SU-DHL-6 (cell line): ENCODE measurements around the gene DYNC1I2.

Experiments used
- H2AFZ ChIP-seq: fragments of 200-600 bp; sonication (generic); 2 replicates; pipeline ENCODE4 v1.6.1; 2014; ENCODE audit warnings: low read depth, mild to moderate bottlenecking, moderate library complexity, mixed read lengths, antibody characterized with exemption, low read length; ENCODE audit not compliant: severe bottlenecking
- H3F3A ChIP-seq: fragments of 200-600 bp; shearing (Covaris generic); 2 replicates; pipeline ENCODE4 v1.6.0; 2016; ENCODE audit warnings: antibody characterized with exemption, mild to moderate bottlenecking; ENCODE audit not compliant: insufficient read depth
- H3K27ac ChIP-seq: fragments of 200-600 bp; sonication (generic); 2 replicates; pipeline ENCODE4 v1.5.1; 2016; ENCODE audit warnings: low read depth, mild to moderate bottlenecking, low read length, moderate library complexity, mixed read lengths
- H3K27me3 ChIP-seq: fragments of 200-600 bp; sonication (generic), shearing (Covaris generic); 2 replicates; pipeline ENCODE4 v1.6.0; 2014; ENCODE audit warnings: mild to moderate bottlenecking, low read length
- H3K36me3 ChIP-seq: fragments of 200-600 bp; sonication (generic); 2 replicates; pipeline ENCODE4 v1.6.1; 2014; ENCODE audit warnings: mild to moderate bottlenecking, low read length, mixed read lengths
- H3K4me2 ChIP-seq: fragments of 300-600, 200-600 bp; shearing (Covaris generic), sonication (generic); 2 replicates; pipeline ENCODE4 v1.6.0; 2014; ENCODE audit warnings: low read length, low read depth, mild to moderate bottlenecking; ENCODE audit not compliant: poor library complexity, severe bottlenecking
- H3K4me3 ChIP-seq: fragments of 200-600 bp; sonication (generic); 2 replicates; pipeline ENCODE4 v1.5.1; 2014; ENCODE audit warnings: antibody characterized with exemption, low read length, mild to moderate bottlenecking, mixed read lengths; ENCODE audit not compliant: insufficient read depth, poor library complexity, severe bottlenecking
- H3K79me2 ChIP-seq: fragments of 200-600 bp; sonication (generic); 2 replicates; pipeline ENCODE4 v1.6.1; 2014; ENCODE audit warnings: mild to moderate bottlenecking, low read length, moderate library complexity; ENCODE audit not compliant: insufficient read depth
- H3K9ac ChIP-seq: fragments of 200-600 bp; sonication (generic); 2 replicates; pipeline ENCODE4 v1.7.0; 2014; ENCODE audit warnings: mild to moderate bottlenecking, low read length
- H3K9me2 ChIP-seq: fragments of 200-600 bp; sonication (generic); replicated peaks from 2 replicates; pipeline ENCODE4 v1.6.1; 2014; ENCODE audit warnings: low read length; ENCODE audit not compliant: insufficient read depth
- H3K9me3 ChIP-seq: fragments of 200-600 bp; sonication (generic); 2 replicates; pipeline ENCODE4 v1.6.1; 2014; ENCODE audit warnings: low read length, mixed read lengths; ENCODE audit not compliant: insufficient read depth
- H4K20me1 ChIP-seq: fragments of 200-600 bp; sonication (generic); 2 replicates; pipeline ENCODE4 v1.6.1; 2014; ENCODE audit warnings: low read depth, mild to moderate bottlenecking, antibody characterized with exemption, low read length, moderate library complexity, mixed read lengths
- EZH2phosphoT487 ChIP-seq: fragments of 200-600 bp; sonication (generic), shearing (Covaris generic); conservative IDR thresholded peaks from 2 replicates; pipeline ENCODE4 v1.6.1; 2018; ENCODE audit warnings: mild to moderate bottlenecking, antibody characterized with exemption, low read length, moderate library complexity, mixed read lengths
- TF ChIP-seq, protein P1 (sequence below): fragments of 200-600 bp; sonication (generic); IDR thresholded peaks from one replicate; pipeline ENCODE4 v1.5.1; 2017; ENCODE audit warnings: antibody characterized with exemption, mild to moderate bottlenecking, low read length, moderate library complexity; ENCODE audit not compliant: insufficient read depth, poor library complexity, severe bottlenecking

DYNC1I2 gene

DNA sequence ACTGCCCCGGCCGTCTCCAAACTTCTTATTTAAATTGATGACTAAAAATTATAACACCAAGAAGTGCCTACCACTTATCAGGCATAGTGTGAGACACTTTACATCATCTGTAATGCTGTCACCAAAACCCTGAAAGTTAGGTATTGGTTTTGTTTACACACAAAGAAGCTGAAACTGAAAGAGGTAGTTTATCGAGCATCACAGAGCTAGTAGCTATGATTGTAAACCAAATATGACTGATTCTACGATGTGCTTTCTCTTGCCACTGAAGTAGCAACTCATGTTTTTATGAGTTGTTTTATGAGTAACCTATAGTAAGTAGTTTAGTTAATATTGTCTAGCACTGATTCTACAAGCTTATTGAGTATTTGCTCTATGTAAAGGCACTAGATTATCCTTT lies 31.5 kb downstream of the DYNC1I2 start:
- H2AFZ ChIP-seq: no peak overlapping the region
- H3K9ac ChIP-seq: no peak overlapping the region
- TF ChIP-seq EZH2phosphoT487: no peak
- TF ChIP-seq, protein P1, sequence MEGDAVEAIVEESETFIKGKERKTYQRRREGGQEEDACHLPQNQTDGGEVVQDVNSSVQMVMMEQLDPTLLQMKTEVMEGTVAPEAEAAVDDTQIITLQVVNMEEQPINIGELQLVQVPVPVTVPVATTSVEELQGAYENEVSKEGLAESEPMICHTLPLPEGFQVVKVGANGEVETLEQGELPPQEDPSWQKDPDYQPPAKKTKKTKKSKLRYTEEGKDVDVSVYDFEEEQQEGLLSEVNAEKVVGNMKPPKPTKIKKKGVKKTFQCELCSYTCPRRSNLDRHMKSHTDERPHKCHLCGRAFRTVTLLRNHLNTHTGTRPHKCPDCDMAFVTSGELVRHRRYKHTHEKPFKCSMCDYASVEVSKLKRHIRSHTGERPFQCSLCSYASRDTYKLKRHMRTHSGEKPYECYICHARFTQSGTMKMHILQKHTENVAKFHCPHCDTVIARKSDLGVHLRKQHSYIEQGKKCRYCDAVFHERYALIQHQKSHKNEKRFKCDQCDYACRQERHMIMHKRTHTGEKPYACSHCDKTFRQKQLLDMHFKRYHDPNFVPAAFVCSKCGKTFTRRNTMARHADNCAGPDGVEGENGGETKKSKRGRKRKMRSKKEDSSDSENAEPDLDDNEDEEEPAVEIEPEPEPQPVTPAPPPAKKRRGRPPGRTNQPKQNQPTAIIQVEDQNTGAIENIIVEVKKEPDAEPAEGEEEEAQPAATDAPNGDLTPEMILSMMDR: no peak
- H3K9me2 ChIP-seq: no peaks in the 10 kb centered on the region
- H3K27ac ChIP-seq: no peak overlapping the region
- no peaks in the 10 kb centered on the region for H4K20me1 ChIP-seq
- peaks cover 10% of the 10 kb centered on the region; the same call in 1 of the 2 replicates for H3K36me3 ChIP-seq
- 0 out of 2 replicates have a peak, but pooled peaks cover 3% of the 10 kb centered on the region for H3F3A ChIP-seq
- no peaks in the 10 kb centered on the region for H3K79me2 ChIP-seq
- H3K9me3 ChIP-seq: no peaks in the 10 kb centered on the region
- H3K4me3 ChIP-seq: no peak overlapping the region
- H3K4me2 ChIP-seq: no peak overlapping the region
- H3K27me3 ChIP-seq: no peaks in the 10 kb centered on the region

DNA sequence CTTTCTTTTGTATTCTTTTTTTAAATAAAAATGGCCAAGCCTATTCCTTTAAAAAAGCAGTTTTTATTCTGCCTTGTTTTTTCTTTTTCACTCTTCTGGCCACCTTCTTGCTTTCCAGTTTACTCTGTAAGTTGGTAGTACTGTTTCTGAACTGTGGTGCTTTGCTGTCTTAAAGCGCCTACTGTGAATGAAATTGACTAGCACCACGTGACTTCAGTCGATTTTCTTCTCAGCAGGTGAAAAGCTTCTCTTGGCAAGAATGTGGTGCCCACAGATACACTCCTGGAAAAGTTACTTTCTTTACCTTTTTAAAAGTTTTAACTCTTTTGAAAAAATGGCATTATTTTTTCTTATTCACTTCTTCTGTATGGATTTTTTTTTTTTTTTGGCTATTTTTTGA lies 32.4 kb downstream of the DYNC1I2 start:
- Histone ChIP-seq H3K9me3 (no peaks in the 10 kb centered on the region), H2AFZ (no peak overlapping the region), H3K9me2 (no peaks in the 10 kb centered on the region), H3K4me2 (no peak overlapping the region), H3K79me2 (no peaks in the 10 kb centered on the region), H3K9ac (no peak overlapping the region), H3K4me3 (no peak overlapping the region), H3K36me3 (peaks cover 10% of the 10 kb centered on the region; the same call in 1 of the 2 replicates), H3K27ac (no peak overlapping the region), H3K27me3 (no peaks in the 10 kb centered on the region), H4K20me1 (no peaks in the 10 kb centered on the region), H3F3A (no peaks in the 10 kb centered on the region)
- TF ChIP-seq EZH2phosphoT487: no peak
- TF ChIP-seq, protein P1: no peak

DNA sequence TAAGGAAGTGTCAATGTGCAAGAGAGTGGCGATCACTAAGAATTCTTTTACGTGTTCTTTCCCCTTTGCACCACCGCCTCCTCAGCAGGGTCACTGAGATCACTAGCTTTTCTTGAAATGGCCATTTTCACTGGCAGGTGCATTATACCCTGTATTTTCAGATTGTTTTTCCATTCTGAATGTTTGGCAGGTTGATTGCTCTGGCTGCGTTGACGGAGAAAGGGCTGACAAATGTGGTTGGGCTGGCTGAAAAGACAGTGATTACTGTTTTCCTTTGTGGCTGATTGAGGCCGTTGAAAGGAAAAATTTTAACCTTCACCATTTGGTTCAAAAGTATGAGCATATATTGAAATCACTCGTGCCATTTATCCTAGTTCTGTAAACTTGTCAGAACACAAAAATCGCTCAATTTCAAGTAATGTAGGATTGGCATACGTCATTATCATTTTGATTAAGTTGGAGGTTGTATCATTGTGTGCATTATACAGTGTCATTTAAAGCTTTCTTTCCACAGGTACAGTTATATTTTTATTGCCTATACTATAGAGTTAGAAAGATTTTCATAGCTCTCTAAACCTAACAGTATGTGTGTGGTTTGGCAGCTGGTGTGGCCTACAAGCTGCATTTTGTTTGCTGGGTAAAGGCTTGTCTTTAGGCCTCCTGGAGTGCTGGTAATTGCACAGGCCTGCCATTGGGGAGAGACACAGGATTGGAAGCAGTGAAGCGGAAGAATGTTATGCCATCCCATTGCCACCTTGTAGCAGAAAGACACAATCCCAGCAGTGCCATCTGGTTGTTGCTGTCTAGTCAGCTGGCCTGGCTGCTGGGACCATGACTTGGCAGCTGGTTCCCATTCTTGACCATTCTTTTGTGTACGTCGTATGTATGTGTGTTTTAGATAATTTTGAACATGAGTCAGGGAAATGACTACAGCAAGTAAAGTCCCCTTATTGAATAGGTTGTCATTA lies 36.7 kb downstream of the DYNC1I2 start:
- H3K4me2 ChIP-seq: no peak overlapping the region

More for the DNA sequence above, 36.7 kb downstream of the DYNC1I2 start:
- Histone ChIP-seq H3K4me3 (no peak overlapping the region), H3F3A (no peaks in the 10 kb centered on the region), H2AFZ (no peak overlapping the region), H3K36me3 (peaks cover 17% of the 10 kb centered on the region; the same call in 1 of the 2 replicates), H3K9me2 (no peaks in the 10 kb centered on the region), H3K9me3 (no peaks in the 10 kb centered on the region), H3K27ac (no peak overlapping the region), H3K9ac (no peak overlapping the region), H3K27me3 (no peaks in the 10 kb centered on the region), H4K20me1 (no peaks in the 10 kb centered on the region), H3K79me2 (no peaks in the 10 kb centered on the region)
- TF ChIP-seq EZH2phosphoT487: no peak
- TF ChIP-seq, protein P1: no peak
